GM21529 (cell line): ENCODE results near the gene PTPRB.

ENCODE experiments used
- ATAC-seq: cut with Tn5 transposase; IDR thresholded peaks from one replicate; pipeline ENCODE4 v1.9.1; 2021; ENCODE audit not compliant: unreplicated experiment

The PTPRB gene

GRCh38 chr12:70637303-70638085 is at the start of gene PTPRB:
Gene PTPRB, minus strand, starts transcription at chr12:70637429. Its CDS starts 34 bp downstream, at chr12:70637395.
- no peak for ATAC-seq

GRCh38 chr12:70686907-70687306 is 49.7 kb upstream of the PTPRB start:
- no peak for ATAC-seq

DNA sequence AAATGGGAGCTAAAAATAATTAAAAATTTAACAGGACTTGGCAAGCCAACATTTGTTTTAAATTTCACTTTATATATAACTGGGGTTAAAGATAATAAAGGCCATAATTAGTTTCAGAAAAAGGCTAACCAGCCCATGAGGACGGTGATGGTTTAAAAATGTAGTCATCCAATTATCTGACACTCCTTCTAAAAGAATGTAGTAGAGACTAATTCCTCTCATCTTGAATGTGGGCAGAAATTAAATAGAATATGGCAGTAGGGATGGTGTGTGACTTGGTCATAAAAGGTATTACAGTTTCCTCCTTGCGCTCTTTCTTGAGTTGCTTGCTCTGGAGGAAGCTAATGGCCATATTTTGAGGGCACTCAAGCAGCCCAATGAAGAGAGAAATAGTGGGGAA is 49.1 kb upstream of the PTPRB start:
- no peak for ATAC-seq

DNA sequence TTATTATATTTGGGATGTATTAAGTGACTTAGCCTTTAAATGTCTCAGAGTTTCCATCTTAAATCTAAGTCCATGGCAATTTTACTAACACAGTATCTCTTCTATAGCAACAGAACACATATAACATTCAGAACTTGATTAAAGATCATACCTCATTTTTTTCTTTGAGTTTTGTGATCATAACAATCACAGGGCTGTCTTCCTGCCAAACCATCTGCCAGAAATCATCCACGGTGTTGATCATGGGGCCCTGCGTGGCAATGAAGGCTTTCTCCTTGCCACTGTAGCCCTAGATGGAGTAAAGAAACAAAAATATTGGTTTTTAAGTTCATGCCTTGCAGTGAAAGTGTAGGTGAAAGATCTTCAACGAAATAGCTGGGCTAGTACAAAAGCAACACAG is 46.7 kb upstream of the PTPRB start:
- ATAC-seq = no peak

GRCh38 chr12:70671698-70672097 is 34.5 kb upstream of the PTPRB start:
- no peak for ATAC-seq

- ATAC-seq = no peak
These were observed 33.7 kb upstream of the PTPRB start for GRCh38 chr12:70670948-70671347.

DNA sequence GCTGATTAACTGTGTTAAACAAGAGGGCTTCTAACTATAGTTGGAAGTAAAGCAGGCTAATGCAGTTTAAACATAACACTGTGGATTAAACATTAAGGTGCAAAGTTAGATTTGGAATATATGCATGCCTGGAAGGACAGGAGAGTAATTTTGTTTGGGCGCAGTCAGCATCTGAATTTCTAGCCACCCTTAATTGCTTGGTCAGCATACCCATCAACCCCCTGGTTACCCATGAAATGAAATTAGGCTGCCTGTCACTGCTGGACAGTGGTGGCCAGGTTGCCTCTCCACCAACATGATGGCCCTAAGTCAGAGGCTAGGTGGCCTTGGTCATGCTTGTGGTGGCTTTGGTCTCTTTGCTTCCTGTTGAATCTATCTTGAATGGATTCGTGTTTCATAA is 30.0 kb upstream of the PTPRB start:
- ATAC-seq = no peak

DNA sequence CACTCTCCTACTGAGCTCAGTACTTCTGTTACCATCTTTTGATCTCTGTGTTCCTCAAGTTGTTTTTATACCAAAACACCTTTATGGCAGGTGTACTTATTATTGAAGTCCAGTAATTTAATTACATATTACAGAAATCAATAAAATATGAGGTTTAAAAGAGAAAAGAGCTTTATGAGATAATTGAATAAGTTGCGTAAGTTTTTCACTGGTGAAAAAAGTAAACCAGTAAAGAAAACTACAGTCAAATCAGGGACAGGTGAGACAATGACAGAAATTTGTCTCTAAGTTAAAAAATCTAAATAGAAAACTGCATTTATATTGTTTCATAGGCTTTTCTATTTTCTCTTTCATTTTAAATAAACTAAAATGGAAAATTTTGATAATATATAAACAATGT is 29.1 kb upstream of the PTPRB start:
- ATAC-seq = no peak

GRCh38 chr12:70664465-70664881 is 27.2 kb upstream of the PTPRB start:
- ATAC-seq = no peak

- no peak for ATAC-seq
These were observed 26.6 kb upstream of the PTPRB start for GRCh38 chr12:70663838-70664237.

DNA sequence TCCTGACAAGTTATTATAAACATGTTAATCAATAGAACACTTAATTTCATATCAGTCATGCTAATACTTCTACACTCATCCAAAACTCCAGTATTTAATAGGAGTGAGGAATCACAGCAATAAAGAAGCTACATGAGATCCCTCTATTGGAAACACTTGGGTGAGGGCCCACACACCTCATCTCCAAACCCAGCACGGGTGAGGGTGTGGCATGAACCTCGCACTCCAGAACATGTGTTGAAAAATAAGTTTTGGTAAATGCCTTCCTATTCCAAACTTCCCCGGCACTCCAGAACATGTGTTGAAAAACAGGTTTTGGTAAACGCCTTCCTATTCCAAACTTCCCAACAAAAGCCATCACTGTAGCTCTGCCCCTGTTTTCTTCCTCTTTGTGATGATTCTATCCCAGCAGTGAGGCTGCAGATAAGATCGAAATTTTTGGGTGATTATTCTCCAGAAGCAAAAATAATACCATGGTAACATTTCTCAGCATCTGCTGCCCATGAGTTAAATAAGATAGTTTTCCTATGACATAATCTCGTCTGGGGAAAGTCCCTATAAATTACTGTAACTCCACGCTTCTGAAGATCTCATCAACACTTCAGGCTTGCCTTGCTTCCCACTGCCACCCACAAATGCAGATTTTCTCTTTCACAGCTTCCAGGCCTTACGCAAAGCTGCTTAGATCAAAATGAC is 24.4 kb upstream of the PTPRB start:
- ATAC-seq = no peak

DNA sequence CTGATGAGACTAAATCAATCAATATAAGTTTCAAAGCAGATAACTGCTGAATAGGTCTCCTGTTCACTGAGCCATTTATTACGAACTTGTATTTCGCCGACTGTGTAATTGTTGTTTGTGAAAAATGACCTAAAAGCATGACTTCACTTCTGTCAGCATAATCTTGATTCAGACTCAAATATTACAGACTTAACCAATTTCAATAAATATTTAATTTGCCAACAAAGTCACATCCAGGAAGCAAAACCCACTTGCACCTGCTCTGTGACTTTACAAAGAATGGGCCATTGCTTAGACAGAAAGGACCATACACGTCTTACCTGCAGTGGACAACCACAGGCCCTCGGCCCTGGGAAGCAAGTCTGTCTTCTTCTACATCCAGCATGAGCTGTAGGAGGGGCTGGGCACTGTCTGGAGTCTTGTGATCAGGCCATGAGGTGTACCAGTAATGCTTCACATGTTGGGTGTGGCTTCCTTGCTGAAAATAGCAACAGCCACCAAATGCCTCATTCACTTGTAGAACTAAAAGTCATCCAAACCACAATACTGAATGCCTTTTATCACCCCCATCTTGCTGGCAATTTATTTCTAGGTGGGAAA is 23.5 kb upstream of the PTPRB start:
- no peak for ATAC-seq

DNA sequence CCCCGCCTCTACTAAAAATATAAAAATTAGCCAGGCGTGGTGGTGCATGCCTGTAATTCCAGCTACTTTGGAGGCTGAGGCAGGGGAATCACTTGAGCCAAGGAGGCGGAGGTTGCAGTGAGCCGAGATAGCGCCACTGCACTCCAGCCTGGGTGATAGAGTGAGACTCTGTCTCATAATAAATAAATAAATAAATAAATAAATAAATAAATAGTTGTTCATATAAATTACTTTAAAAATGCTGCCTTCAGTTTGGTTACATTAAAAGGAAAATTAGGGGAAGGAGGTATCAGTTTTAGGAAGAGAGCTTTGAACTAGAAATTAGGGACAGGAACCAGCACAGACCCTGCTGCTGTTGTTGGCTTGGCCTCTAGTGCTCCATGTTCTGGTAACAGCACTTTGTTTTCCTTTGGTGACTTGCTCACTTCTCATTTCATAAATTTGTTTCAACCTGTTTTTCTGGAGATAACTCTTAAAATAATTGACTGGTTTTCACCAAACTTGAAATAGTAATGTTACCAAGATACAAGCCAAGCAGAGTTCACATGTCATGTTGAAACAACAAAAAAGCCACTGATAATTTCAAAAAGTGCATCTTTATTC is 22.9 kb upstream of the PTPRB start:
- no peak for ATAC-seq

DNA sequence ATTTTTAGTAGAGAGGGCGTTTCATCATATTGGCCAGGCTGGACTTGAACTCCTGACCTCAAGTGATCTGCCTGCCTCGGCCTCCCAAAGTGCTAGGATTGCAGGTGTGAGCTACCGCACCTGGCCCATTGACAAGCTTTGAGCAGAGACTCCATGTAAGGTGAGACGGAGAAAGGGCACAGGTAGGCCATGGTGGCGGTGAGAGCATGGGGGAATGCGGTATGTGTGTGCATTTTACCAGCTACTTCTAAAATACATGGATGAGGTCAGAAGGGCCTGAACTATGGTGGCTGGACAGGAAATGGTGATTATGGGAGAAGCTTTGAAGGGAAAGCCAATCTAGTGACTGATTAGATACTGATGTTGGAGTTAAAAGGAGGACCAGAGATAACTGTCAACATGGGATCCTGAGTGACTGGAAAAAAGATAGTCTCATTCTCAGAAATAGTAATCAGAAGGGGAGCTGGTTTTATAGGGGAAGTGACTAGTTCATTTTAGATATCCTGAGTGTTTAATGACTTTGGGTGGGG is 21.9 kb upstream of the PTPRB start:
- ATAC-seq = no peak

- no peak for ATAC-seq
These were observed 20.5 kb upstream of the PTPRB start for GRCh38 chr12:70657616-70658286.

DNA sequence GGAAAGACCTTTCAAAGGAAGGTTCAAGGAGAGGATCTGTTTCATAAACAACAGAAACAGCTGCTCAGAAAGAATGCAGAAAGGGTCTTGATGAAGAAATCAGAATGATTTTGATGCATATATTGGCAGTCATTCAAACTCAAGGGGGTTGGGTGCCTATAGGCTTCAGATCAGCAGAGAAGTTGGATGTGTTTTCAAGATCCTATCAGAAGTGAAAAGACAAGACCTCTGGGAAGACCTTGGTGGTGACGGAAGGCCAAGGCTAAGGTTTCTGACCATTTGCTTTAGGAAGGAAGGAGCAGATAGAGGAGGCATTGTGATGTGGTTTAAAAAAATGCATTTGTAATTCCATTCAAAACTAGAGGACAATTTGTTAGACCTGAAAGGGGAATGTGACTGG is 15.2 kb upstream of the PTPRB start:
- no peak for ATAC-seq

DNA sequence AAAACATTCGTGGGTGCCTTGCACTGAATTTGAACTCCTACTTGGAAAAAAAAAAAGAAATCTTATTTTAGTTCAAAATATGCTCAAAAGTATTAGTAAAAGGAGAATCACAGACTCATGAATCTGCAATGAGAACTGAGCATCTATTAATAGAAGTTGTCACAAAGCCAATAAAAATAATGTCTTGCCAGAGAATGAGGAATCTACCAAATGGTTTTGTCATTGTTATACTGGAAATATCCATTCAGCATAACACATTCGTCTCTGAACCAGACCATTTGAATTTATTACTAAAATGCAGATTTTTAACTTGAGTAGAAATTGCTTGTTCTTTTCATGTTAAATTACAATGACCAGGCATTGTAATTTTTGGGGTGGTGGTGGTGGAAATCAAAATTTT is 11.6 kb upstream of the PTPRB start:
- ATAC-seq = no peak

DNA sequence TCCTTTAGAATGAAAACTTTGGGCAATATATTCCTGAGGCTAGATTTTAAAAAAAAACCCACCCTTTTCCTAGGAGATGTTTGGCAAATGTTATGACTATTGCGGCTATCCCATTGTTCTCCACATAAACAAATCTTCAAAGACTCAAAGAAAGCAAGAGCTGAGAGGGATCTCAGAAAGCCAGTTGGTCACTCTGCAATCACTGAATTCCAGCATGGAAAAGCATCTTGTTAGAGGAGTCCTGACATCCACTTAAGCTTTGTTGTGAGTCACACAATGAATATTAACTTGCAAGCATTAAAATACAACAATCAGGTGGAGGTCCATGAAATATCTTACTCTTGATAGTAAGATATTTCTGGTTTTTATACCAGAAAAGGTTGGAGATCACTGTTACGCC is 11.0 kb upstream of the PTPRB start:
- ATAC-seq = no peak

GRCh38 chr12:70646850-70647249 is 9.6 kb upstream of the PTPRB start:
- no peak for ATAC-seq

DNA sequence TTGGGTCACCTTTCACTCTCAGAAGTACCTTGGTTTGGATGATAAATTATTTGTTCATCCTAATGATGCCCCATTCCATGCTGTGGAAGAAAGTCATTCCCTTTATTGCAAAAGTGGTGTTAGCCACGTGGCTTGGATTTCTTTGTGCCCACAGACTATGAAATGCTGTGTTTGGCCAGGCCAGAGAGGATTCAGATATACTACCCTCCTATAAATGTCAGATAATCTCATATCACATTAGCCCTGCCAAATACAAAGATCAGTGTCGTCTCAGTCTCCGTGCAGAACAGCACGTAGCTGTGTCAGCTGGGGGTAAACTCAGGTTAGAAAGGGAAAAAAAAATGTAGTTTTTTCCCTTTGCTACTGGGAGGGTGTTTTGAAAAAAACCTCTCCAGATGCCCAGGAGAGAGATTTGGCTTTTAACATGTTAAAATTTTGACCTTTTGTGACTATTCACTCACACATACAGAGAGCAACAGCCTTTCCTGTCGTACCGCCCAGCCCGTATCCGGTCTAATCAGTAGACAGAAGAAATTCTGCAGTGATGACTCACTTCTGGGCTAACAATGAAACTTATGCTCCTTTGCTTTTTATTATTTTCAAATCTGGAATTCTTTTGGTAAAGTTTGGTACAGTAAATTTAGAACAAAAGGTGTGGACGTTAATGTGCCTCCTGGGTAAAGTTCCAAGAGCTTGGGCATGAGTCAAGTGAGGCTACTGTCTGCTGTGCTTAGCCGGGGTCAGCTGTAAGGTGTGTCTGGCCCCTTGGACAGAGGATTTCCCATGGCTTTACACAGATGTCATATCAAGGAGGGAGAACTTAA is 8.5 kb upstream of the PTPRB start:
- ATAC-seq = peak; percentile 76
